NOMO-1 treated with DMSO at 0.1 percent for 48 hours (cell line): Measurements from ENCODE around the gene SIAH2.
A peak's percentile ranks its signal among the peaks of the same experiment; 100 is the strongest.
"Not testable (repeated sequence)": the region's sequence is repeated elsewhere in the genome, so short reads cannot be mapped to it uniquely, and the experiment has no call there.

Experiments used
- DNase-seq: peaks from one replicate; lab custom pipeline; 2025; ENCODE audit not compliant: unreplicated experiment; lab: John Stamatoyannopoulos, UW

Gene SIAH2, protein sequence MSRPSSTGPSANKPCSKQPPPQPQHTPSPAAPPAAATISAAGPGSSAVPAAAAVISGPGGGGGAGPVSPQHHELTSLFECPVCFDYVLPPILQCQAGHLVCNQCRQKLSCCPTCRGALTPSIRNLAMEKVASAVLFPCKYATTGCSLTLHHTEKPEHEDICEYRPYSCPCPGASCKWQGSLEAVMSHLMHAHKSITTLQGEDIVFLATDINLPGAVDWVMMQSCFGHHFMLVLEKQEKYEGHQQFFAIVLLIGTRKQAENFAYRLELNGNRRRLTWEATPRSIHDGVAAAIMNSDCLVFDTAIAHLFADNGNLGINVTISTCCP

DNA sequence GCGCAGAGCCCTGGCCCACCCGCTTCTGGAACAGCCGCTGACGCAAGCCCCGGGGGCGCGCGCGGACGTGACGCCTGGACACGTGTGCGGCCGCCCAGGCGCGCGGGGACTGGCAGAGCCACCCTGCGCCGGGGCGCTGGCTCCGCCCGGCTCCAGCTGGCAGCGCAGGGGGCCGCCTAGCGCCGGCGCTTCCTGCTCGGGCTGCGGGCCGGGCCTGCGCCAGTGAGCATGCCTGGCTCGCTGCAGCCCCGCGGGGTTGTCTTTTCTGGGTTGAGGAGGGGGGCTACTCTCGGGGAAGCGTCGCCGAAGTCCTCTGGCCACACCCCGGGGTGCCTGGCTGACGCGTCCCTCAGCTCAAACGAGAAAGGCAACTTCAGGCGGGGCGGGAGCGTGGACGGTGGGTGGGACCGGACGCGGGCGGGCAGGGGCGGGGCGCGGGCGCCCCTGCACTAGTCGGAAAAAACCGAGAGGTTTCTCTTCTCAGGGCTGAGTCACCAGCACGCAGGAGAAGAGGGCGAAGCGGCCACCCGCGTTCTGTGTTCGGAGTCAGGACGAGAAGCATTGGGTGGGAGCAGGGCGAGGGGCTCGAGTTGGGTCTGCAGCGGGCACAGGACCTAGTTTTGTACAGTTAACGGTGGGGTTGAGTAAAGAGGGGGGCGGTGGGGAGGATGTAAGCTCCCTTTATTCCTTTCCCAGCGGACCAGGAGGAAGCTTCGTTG is at the start of gene SIAH2:
SIAH2 (minus strand) TSS at position 48 of the 719 bp plus-strand sequence. CDS start 320 bp downstream, outside the sequence.
- peak; percentile 98 for DNase-seq

DNA sequence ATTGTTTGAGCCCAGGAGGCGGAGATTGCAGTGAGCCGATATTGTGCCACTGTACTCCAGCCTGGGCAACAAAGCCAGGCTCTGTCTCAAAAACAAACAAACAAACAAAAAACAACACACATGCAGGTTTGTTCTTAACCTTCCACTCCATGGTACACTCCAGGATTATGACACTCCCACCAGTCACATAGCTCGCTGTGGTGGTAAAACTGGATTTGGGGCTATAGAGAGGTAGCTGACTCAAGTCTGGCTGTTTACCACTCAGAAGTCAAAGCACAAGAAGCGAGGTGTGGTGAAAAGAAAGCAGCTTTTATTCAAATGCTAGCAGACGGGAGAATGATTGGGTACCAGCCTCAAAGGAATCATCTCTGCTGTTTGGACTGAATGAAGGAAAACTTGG is 49.0 kb upstream of the SIAH2 start:
- no peak for DNase-seq

DNA sequence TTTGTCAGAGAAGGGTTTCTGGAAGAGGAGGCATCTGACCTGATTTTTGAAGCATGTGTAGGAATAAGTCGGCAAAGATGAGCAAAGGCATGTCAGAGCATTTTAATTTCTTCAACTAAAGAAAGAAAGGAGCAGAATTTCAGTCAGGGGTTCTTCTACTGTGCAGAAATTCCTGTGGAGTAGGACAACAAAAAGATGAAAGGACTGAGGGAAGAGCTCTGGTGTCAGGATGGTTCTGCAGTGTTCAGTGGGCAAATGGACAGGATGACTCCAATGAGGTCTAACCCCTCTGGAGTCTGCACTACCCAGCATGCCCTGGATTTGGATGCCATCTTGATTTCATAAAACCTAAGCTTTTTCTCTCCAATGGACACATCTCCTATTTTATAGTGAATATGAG is 47.7 kb upstream of the SIAH2 start:
- no peak for DNase-seq

DNA sequence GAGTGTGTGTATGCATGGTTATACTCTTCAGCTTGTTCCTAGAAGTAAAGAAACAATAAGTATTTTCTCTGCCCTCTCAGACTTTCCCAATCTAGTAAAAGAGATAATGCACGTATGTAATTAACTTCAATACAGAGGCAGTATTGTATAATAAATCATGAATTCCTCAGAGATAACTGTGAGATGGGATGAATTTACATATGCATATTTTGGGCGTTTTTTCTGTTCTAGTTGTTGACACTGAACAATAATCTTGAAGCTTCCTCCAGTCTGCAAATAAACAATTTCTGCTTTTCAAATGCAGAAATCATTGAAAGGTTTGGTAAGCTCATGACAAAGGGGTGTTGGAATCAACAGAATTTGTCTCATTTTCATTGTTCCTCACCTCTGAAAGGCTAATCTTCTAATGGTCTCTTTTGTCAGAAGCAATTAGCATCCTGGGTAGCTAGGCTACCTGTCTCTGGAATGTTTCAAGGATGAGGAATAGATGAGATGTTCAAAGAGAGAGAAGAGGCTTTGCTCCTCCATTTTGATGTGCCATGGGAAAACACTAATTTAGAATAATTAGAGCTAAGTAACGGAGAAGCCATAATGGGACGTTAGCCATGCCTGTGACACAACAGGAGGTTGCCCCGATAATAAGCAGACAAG is 43.3 kb upstream of the SIAH2 start:
- DNase-seq, result no peak

DNA sequence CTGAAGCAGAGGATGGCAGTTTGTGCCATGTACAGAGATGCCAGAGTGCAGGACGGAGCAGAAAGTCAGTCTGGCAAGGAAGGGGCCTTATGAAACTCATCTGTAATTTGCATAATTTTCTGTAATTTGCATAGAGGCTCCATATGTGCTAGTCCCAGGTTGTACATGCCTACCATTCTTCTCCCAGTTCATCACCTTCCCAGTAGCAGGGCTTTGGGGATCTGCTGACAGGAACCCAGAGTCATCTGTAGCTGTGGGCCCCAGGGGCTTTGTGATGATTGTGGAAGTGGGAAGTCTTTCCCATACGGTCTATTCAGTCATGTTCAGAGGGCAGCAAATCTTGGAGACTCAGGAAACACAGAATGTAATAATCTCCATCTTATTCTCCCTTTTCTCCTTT is 42.4 kb upstream of the SIAH2 start:
- no peak for DNase-seq

DNA sequence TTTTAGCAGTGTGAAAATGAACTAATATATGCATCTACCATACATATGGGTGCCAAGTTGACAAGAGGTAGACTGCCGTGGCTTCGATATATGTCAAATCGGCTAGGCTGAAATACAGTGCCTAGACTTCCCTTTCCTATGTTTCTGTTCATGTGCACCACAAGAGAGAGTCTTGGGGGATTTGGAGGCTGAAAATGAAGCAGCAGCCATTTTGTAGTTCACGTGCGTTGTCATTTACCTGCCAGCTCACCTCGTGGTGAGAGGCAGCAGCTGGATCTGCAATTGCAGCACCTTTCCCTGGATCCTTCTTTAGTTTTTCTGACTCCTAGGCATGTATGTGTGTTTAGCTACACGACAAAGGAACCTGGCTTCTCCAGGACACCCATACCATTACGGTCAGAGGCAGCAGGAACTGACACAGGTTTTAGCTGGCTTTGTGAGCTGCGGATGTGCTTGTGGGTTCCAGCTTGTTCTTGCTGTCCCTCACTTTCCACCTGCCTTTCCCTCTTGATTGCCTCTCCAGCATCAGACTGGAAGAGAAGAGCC is 40.5 kb upstream of the SIAH2 start:
- DNase-seq, result no peak

DNA sequence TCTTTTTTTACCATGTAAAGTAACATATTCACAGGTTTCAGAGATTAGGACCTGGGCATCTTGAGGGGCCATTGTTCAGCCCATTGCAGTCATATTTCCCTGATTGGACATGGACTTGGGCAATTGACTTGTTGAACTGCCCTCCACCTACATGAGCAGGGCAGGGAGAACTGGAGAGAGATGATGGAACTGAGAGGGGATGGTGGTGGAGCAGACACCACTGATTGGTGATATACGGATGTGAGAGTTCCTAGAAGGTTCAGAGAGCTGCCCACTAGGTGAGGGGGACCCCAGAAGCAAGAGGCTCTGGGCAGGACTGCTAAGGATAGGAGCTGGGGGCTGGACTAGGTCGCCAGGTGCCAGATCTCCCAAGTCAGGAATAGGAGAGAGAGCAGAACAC is 37.8 kb upstream of the SIAH2 start:
- DNase-seq, result no peak

DNA sequence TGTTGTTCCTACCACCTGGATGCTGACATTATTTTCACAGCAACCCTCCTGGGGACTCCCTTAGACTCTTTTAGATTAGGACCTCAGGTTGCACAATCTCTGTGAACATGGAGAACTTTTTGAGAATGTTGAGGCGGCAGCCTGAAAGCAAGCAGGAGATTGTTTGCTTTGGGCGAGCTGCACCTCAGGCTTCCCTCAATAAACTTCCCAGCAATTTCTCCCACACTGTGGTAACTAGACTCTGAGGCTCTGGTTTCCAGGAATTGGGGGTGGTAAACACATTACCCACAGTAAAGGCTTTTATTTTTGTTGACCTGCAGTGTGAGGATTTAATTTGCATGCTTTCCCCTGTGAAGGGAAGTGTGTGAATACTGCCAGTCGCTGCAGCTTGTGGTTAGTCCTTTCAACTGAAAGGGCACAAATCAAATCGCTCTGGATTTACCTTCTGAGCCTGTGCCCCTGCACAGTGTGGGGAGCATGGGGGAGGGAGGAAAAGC is 35.2 kb upstream of the SIAH2 start:
- DNase-seq, result peak; percentile 60

DNA sequence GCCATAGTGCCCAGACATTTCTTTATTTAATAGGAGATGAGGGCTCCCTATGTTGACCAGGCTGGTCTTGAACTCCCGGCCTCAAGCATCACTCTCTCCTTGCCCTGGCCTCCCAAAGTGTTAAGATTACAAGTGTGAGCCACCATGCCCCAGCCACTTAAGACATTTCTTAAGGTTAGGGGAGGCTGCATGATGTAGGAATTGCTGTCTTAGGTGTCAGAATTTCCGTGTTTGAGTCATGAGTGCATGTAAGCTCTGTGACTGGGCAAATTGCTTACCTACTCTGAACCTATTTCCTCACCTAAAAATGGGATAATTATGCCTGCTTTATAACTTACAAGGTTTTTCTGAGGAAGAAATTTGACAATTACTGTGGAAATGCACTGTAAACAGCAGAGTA is 34.2 kb upstream of the SIAH2 start:
- DNase-seq, result no peak

DNA sequence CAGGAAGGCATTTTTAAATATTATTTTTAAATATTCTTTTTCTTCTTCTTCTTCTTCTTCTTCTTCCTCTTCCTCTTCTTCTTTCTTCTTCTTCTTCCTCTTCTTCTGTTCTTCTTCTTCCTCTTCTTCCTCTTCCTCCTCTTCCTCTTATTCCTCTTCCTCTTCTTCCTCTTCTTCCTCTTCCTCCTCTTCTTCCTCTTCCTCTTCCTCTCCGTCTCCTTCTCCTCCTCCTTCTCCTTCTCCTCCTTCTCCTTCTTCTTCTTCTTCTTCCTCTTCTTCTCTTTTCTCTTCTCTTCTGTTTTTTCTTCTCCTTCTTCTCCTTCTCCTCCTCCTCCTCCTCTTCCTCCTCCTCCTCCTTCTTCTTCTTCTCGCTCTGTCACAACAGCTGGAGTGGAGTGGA is 33.6 kb upstream of the SIAH2 start:
- not testable (repeated sequence) for DNase-seq

DNA sequence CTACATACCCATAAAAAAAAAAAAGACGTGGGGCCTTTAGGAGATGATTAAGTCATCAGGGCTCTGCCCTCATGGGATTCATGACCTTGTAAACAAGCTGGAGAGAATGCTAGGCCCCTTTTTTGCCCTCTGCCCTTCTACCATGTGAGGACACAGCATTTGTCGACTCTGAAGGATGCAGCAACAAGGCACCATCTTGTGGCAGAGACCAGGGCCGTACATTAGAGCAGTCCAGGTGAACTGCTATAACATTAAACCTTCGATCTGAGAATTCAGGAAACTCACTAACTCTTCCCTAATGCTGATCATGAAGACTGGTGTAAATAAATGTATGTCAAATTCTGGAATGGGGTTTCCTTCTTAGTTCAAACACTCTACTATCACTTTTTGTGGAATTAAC is 30.7 kb upstream of the SIAH2 start:
- DNase-seq, result no peak

DNA sequence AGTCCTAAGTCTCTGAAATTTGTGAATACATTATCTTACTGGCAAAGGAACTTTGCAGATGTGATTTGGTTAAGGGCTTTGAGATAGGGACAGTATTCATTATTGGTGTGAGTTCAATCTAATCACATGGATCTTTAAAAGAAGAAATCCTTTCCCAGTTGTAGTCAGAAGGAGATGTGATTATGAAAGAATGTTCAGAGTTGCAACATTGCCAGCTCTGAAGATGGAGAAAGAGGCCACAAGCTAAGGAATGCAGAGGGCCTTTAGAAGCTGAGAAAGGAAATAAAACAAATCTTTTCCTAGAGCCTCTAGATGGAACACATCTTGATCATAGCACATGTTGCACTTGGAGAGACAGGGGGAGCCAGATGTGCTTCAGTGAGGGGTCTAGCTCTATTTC is 27.7 kb upstream of the SIAH2 start:
- DNase-seq, result no peak

DNA sequence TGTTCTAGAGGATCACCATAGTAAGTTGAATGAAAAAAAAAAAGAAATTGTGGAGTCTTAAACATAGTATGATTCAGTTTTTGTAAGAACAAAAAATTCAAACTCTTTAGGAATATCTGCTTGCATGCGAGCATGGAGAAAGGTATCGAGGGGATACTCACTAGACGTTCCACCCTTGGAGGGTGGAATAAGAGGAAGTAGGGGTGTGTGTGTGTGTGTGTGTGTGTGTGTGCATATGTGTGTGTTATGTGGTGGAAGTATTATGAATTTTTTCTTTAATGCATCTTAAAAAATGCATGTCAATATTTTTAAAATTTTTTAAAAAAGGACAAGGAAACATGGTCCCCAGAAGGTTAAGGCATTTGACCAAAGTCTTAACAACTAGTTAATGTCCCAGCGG is 26.5 kb upstream of the SIAH2 start:
- peak; percentile 10 for DNase-seq

DNA sequence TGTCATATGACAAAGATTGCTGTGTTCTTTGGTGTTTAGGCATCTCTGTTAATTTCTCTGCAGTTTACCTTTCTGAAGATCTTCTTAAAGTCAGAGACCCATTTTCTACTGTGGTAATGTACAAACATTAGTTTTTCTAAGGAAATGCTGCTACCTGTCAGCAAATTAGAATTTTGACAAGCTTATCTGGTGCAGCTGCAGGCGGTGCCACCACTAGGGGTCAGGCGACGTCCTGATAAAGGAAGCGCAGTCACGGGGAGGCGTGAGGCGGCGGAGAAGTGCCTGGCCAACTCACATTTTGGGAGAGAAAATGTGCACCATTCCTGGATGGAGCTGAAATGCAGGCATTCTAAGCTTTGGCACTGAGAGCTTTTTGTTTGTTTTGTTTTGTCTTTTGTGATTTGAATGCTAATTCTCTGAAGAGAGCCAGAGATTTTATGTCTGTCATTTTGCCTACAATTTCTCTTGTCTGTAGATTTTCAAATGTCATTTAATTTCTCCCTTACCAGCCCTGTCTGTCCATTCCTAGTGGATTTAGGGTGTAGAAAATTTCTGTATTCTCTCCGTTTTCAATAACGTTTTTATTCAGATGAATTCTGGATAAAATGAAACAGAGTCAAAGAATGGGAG is 24.9 kb upstream of the SIAH2 start:
- DNase-seq, result peak; percentile 75

DNA sequence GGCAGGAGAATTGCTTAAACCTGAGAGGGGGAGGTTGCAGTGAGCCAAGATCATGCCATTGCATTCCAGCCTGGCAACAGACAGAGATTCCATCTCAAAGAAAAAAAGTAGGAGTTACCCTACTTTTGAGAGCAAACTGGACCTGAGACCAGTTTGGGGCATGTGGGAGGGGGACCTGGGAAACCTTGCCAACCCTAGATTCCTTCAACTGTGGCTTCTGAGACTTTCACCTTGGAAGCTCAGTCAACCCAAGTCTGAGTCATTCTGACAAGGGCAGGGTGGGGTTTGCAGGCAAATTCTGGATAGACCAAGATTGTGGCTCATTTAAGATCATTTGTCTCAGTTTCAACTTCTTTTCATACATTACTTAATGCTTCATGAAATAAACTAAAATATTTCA is 23.8 kb upstream of the SIAH2 start:
- DNase-seq, result no peak

DNA sequence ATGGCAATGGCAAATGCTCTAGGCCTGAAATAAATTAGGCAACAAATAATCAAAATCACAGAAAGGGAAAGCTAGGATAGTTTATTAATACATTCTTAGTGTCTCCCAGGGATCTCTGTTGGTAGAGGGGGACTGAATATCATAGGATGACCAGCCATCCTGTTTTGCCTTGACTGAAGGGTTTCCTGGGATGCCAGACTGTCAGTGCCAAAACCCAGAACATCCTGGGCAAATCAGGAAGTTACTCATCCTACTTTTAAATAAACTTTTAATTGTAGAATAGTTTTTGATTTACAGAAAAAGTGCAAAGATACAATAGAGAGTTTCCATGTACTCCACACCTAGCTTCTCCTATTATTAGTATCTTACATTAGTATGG is 21.8 kb upstream of the SIAH2 start:
- no peak for DNase-seq

DNA sequence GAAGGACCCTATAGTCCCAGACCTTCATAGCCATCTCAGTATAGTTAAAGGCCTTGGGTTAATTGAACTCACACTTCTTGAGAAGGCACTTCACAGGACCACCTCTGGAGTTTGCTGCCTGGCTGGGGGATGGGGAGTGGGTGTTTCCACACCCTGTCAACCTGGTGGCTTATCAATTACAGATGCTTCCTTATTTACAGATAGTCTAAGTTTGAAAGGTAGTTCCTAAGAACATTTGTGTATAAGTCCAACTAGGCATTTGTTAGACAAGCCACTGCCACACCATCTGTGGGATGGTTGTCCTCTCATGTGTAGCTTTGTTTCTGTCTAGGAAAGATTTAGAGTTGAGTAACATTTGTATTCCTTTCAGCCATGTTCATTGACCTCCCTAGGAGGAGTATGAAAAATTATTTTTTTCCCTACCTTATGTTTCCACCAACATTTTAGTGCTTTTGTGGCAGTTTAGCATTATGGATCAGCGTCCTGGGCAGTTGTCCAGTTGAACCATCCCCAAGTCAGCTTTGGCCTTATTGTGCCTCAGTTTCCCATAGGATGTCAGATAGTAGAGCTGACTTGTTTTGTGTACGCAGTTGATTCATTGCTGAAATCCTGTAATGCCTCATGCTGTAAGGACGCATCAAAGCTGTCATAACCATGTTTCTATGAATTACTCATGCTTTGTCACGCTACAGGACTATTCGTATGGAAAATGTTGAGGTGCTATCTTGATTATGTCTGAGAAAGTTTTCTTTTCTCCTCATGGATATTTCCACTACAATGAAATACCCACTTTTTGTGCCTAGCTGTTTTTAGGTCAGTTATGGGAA is 21.2 kb upstream of the SIAH2 start:
- DNase-seq, result no peak

DNA sequence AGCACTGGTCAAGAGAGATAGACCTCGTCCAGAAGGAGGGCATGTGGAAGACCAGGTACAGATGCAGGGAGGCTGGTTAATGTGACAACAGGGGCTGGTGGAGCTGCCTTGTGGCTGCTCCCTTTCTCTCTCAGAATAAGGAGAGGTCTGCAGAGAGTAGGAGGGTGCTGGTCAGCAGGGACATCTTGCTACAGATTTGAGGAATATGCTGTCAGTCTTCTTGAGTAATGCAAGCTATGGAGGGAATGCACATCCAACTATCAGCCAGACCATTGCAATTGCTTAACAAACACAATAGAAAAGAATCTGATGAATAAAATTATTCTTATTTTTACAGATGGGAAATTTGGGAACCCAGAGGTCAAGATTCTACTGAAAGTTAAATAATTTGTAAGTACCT is 20.3 kb upstream of the SIAH2 start:
- no peak for DNase-seq

DNA sequence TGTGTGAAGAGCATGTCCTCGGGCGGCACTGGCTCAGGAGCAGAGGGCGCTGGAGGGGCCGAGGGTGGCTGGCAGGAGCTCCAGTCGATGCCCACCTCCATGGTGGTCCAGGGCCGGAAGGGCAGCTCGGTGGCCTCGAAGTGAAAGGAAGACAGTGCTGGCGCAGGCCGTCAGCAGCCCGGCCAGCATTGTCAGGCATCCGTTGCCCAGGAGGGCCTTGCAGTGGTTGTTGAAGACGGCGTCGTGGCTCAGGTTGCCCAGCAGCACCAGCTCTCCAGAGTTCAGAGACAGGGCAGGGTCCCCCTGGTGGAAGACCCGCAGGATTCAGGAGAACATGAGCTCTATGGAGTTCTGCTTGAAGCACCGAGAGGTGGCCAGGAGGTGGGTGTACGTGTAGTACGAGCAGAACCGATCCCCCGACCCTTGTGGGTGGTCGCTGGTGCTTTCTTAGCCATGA is 16.5 kb upstream of the SIAH2 start:
- no peak for DNase-seq

DNA sequence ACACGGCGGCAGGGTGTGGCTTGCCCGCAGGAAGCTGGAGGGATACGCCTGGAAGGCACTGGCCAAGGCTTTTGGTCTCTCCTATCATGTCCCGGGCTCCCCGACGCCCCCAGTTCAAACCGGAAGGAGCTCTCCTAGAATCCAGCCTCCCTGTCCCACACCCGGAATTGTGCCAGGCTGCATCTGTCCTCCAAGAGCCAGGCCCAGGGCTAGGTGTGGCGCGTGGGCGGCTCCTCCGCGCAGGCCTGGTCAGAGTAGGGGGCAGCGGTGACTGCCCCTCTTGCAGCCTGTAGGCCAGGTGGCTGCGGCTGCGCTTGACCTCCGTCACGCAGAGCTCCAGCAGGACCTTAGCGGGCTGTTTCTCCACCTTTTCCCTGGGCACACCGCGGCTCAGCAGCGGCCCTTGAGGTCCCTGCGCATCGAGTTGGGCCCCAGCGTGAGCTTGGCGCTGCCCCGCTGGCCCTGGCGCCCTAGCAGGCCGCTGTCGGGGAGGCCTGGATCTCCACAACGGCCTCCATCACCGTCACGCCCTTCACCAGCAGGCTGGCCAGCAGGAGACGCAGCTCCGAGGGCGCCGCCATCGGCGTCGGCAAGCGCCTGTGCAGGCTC is 15.9 kb upstream of the SIAH2 start:
- no peak for DNase-seq
